ENCODE measurements around the gene SLC18B1. TPM values are rescaled to one million over a fixed set of nuclear protein-coding genes. Genes with fewer than 3 reads are reported as not detected.

SLC18B1 gene
- polyA plus RNA-seq, 1 donor (not counting 4 experiments of a cell fraction or from before 2014, with no cell fraction given): 23.1 TPM

DNA sequence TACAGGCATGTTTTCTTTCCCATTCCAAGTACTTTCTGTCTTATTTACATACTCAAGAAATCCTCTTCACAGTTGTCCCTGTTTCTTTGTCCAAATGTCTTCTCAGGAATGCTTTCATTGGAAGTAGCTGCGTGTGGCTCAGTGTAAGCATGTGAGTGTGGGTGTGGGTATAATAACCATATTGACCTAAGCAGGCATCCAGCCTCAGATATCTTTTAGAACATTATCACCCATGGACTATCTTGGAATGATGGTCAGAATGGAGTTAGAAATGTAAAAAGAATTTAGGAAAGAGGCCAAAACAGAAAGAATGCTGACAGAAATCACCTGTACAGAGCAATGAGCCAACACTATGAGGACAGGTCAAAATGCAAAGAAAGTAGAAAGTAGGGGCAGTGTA is 57.2 kb downstream of the SLC18B1 start:
- H3K4me1 ChIP-seq (ENCODE audit: control insufficient read depth, extremely low read depth, insufficient read depth, low read length): no peaks in the 10 kb centered on the region

DNA sequence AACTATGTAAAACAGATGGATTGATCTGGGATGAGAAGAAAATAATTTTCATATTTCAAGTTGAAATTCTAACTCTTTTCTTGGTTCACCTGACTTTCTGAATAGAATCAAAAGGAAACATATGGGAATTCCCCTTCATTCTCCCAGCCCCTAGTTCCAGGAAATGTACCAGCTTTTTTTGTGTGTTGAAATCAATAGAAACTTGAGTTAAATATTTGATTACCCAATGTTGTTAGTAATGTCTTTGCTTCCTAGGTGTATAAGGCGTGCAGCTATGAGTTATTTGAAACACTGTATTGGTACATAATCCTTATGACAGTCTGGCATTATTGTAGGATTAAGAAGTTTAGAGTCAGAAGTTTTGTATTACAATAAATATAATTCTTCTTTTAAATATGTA is 62.2 kb downstream of the SLC18B1 start:
- Histone ChIP-seq H4K20me1 (ENCODE audit: control insufficient read depth, extremely low read depth, insufficient read depth, low read length) (no peaks in the 10 kb centered on the region), H3K79me2 (ENCODE audit: control insufficient read depth, insufficient read depth, low read length) (no peaks in the 10 kb centered on the region), H3K4me3 (ENCODE audit: control insufficient read depth in 2 of 3, extremely low read depth in 1 of 3, insufficient read depth in 2 of 3, low read depth in 1 of 3, low read length in 3 of 3) (no peak overlapping the region), H3K9me1 (ENCODE audit: control insufficient read depth, extremely low read depth, insufficient read depth, low read length) (no peaks in the 10 kb centered on the region), H3K27me3 (ENCODE audit: control insufficient read depth, extremely low read depth, insufficient read depth, low read length) (no peaks in the 10 kb centered on the region), H3K9ac (ENCODE audit: control insufficient read depth, extremely low read depth, insufficient read depth, low read length) (no peak overlapping the region), H3K27ac (ENCODE audit: control insufficient read depth, insufficient read depth, low read length) (no peak overlapping the region), H2AFZ (ENCODE audit: control insufficient read depth, low read length) (no peak overlapping the region), H3K9me3 (ENCODE audit: control insufficient read depth, low read depth, low read length) (no peaks in the 10 kb centered on the region), H3K36me3 (ENCODE audit: control insufficient read depth in 2 of 2, extremely low read depth in 1 of 2, insufficient read depth in 2 of 2, low read length in 2 of 2) (no peaks in the 10 kb centered on the region), H3K4me1 (ENCODE audit: control insufficient read depth, extremely low read depth, insufficient read depth, low read length) (no peaks in the 10 kb centered on the region), H3K4me2 (ENCODE audit: control insufficient read depth, extremely low read depth, insufficient read depth, low read depth, low read length) (no peak overlapping the region)
- TF ChIP-seq EZH2 (IDR thresholded peaks at IDR 0.05; ENCODE audit: low read length): no peak
- TF ChIP-seq, protein P1, sequence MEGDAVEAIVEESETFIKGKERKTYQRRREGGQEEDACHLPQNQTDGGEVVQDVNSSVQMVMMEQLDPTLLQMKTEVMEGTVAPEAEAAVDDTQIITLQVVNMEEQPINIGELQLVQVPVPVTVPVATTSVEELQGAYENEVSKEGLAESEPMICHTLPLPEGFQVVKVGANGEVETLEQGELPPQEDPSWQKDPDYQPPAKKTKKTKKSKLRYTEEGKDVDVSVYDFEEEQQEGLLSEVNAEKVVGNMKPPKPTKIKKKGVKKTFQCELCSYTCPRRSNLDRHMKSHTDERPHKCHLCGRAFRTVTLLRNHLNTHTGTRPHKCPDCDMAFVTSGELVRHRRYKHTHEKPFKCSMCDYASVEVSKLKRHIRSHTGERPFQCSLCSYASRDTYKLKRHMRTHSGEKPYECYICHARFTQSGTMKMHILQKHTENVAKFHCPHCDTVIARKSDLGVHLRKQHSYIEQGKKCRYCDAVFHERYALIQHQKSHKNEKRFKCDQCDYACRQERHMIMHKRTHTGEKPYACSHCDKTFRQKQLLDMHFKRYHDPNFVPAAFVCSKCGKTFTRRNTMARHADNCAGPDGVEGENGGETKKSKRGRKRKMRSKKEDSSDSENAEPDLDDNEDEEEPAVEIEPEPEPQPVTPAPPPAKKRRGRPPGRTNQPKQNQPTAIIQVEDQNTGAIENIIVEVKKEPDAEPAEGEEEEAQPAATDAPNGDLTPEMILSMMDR (optimal IDR thresholded peaks at IDR 0.05 in 1 of 3, IDR thresholded peaks at IDR 0.05 in 1 of 3, conservative IDR thresholded peaks at IDR 0.05 in 1 of 3; ENCODE audit: extremely low read depth in 1 of 3, insufficient read depth in 2 of 3, low read length in 3 of 3): no peak
- dilution Hi-C loops (cut with MboI; ENCODE audit: extremely low pct_ligation_motif_present, low sequenced_read_pairs): no loop called here
- FAIRE-seq (no peak), DNase-seq (ENCODE audit: low read depth, low spot score) (no peak)

More for the DNA sequence above, 57.2 kb downstream of the SLC18B1 start:
- no peak overlapping the region for H3K4me2 ChIP-seq (ENCODE audit: control insufficient read depth, extremely low read depth, insufficient read depth, low read depth, low read length)
- no peak for DNase-seq (ENCODE audit: low read depth, low spot score)
- H3K27ac ChIP-seq (ENCODE audit: control insufficient read depth, insufficient read depth, low read length): no peak overlapping the region
- no peaks in the 10 kb centered on the region for H3K9me1 ChIP-seq (ENCODE audit: control insufficient read depth, extremely low read depth, insufficient read depth, low read length)
- no peak for TF ChIP-seq EZH2 (IDR thresholded peaks at IDR 0.05; ENCODE audit: low read length)
- TF ChIP-seq, protein P1 (optimal IDR thresholded peaks at IDR 0.05 in 1 of 3, IDR thresholded peaks at IDR 0.05 in 1 of 3, conservative IDR thresholded peaks at IDR 0.05 in 1 of 3; ENCODE audit: extremely low read depth in 1 of 3, insufficient read depth in 2 of 3, low read length in 3 of 3): no peak
- no peak overlapping the region for H3K9ac ChIP-seq (ENCODE audit: control insufficient read depth, extremely low read depth, insufficient read depth, low read length)
- FAIRE-seq: no peak
- no peak overlapping the region for H3K4me3 ChIP-seq (ENCODE audit: control insufficient read depth in 2 of 3, extremely low read depth in 1 of 3, insufficient read depth in 2 of 3, low read depth in 1 of 3, low read length in 3 of 3)
- no peaks in the 10 kb centered on the region for H3K9me3 ChIP-seq (ENCODE audit: control insufficient read depth, low read depth, low read length)
- no peaks in the 10 kb centered on the region for H4K20me1 ChIP-seq (ENCODE audit: control insufficient read depth, extremely low read depth, insufficient read depth, low read length)
- dilution Hi-C loops (cut with MboI; ENCODE audit: extremely low pct_ligation_motif_present, low sequenced_read_pairs): no loop called here
- no peaks in the 10 kb centered on the region for H3K79me2 ChIP-seq (ENCODE audit: control insufficient read depth, insufficient read depth, low read length)
- H2AFZ ChIP-seq (ENCODE audit: control insufficient read depth, low read length): no peak overlapping the region
- no peaks in the 10 kb centered on the region for H3K36me3 ChIP-seq (ENCODE audit: control insufficient read depth in 2 of 2, extremely low read depth in 1 of 2, insufficient read depth in 2 of 2, low read length in 2 of 2)
- no peaks in the 10 kb centered on the region for H3K27me3 ChIP-seq (ENCODE audit: control insufficient read depth, extremely low read depth, insufficient read depth, low read length)
